Measurements from ENCODE around the gene NATD1.
A peak's percentile ranks its signal among the peaks of the same experiment; 100 is the strongest.

Gene NATD1

DNA sequence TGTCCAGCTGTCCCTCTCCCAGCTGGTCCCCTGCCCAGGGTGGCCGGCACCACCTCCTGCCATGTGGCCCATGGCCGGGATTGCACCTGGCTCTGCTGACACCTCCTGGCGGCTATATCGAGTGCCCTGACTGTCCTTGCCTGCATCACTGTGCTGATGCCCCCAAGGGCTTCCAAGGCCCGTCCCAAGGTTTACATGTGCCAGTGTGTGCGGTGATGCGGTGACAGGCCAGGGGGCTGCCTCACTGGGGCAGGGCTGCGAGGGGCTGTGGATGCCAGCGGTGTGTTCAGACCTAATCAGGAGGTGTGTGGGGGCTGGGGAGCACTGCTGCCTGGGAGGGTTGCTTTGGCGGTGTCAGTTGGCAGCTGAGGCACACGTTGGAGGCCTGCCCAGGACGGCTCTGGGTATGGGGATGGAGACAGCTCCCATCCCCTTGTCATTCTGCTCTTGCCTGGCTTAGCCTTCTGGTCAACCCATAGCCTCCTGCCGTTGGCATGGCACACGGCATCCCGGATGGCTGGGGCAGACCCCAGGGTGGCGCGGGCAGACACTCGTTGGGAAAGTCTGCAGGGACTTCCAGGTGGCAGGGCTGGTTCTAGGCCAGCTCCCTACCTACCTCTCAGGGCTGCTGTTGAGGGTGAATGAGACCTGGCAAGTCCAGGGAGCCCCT is 36.8 kb upstream of the NATD1 start:
- no peak for DNase-seq (ENCODE audit: low spot score)

DNA sequence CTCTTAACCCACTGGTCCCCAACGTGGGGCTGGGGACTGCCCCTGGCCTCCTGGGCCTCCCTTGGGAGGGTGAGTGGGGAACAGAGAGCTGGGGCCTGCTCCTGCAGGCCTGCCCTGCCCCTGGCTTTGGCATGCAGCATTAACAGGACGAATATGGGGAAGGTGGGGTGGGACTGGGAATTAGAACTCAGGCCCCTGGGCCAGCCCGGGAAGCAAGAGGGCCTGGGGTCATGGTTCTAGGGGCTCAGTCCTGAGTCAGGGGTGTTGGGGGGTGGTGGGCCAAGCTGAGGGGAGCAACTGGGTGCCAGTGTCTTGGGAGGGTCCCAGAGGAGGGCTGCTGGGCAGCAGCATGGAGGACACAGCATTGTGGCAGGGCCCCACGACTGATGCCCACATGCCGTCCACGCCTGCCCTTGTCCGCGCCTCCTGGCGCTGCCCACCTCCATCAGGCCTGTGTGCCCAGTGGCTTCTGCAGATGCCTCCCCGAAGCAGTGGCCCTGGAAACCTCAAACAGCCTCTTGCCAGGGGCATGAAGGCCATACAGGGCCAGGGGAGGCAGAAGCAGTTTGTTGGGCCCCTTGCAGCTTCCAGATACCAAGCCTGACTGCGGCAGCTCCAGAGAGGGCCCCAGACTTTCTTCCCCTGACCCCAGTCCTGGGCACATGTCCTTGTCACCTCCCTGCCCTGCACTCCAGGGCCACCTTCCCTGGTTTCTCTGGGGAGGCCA is 36.1 kb upstream of the NATD1 start:
- no peak for DNase-seq (ENCODE audit: low spot score)

DNA sequence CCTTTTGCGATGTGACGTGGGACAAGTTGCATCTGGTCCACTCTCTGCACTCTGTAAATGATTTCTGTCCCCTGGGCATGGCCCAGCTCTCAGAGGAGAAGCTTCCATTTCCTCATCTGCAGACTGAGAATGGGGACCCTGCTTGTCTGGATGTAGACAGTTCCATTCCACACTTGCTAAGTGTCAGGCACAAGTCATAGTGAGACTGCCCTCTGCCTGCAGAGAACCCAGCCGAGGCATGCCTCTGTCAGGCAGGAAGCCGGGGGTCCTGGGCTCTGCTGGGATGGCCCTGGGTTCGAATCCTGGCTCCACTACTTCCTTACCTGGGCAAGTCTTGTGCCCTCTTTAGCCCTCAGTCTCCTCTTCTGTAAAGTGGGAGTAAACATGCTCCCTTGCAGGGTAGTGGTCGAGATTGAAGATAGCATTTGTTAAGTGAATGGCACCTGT is 35.4 kb upstream of the NATD1 start:
- DNase-seq (ENCODE audit: low spot score), result no peak

DNA sequence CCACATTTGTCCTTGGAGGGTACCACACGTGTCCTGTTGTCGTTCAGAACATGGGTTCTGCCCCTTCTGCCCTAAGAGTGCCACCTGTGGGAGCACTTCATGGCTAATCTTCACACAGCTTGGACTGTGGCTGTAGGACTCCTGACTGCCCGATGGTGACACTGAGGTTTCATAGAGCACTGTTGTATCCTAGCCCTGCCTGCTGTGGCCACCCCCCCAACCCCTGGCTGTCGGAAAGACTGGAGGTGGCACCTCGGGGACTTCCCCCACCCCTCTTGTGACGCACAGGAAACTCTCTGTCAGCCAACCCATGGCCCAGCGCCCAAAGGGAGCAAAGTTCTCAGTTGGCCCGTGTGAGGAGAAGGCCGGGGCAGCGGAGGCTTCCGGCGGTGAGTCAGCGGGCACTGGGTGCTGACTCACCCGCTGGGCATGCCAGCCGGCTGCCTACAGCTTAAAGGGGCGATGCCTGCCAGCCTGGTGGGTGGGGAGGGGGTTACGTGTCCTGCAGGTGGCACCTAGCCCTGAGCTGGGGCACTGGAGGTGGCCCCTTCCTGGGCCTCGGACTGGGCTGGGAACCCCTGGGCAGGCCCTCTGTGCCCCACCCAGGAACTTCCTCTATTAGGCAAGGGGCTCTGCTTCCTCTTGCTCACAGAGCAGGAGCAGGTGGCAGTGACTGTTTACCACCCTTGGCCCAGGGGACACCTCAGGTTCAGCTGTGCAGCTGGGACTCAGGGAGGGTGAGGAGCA is 34.7 kb upstream of the NATD1 start:
- DNase-seq (ENCODE audit: low spot score), result peak; percentile 97

DNA sequence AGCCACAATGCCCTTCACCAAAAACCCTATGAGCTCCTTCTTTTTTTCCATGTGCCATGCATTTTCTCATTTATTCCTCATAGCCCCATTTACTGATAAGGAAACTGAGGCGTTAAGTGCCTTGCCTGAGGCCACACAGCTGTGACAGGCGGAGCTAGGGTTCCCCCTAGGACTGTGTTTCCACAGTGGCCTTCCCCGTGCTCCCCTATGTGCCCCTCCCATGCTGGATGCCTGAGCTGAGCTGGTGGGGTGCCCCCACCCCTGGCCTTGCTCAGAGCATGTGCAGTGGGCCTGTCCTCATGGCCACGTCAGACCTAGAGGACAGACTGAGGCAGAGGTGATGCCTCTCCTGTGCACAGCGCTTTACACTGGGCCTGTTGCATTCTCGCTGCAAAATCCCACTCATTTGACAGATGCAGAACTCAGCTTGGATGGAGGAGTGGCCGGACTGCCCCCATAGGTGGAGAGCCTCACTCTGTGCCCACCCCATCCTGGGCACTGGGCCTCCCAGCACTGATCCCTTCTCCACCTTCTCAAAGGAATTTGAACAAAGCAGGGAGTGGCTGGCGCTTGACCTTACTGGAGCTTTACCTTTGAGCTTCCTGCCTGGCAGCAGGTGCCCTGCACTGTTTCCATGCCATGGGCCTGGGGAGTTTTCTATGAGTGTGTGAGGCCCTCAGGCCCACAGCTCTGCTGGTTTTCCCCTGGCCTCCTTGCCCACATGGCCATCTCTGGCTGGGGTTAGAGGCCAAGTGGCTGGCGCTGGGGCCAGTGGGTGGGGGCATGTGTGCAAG is 33.9 kb upstream of the NATD1 start:
- DNase-seq (ENCODE audit: low spot score), result peak; percentile 68

DNA sequence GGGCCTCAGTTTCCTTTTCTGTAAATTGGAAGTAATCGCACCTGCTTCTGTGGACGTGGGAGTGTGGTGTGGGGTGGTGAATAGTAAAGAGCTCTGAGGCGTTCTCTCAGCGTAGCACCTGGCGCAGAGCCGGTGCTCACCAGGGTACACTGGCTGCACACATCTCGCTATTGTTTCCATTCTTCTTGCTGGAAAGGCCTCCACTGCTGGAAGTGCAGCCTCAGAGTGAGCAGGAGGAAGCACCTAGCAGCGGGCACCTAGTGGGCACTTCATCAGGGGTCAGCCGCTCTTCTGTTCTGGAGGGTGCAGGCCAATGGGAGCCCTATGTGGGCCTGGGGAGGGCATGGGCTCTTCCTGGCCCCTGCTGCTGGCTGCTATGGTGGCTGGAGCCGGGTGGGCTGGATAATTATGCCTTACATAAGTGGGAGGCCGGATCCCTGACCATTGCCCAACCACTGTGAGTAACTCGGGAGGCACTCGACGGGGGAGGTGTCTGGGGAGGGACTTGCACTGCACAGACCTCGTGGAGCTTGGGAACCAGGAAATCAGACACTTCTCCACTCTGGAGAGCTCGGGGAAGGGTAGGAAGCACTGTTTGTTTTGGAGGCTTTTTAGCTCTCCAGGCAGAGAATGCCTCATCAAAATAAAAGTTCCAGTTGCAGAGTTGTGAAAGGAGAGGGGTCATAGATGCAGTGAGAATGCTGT is 33.0 kb upstream of the NATD1 start:
- DNase-seq (ENCODE audit: low spot score), result peak; percentile 88

DNA sequence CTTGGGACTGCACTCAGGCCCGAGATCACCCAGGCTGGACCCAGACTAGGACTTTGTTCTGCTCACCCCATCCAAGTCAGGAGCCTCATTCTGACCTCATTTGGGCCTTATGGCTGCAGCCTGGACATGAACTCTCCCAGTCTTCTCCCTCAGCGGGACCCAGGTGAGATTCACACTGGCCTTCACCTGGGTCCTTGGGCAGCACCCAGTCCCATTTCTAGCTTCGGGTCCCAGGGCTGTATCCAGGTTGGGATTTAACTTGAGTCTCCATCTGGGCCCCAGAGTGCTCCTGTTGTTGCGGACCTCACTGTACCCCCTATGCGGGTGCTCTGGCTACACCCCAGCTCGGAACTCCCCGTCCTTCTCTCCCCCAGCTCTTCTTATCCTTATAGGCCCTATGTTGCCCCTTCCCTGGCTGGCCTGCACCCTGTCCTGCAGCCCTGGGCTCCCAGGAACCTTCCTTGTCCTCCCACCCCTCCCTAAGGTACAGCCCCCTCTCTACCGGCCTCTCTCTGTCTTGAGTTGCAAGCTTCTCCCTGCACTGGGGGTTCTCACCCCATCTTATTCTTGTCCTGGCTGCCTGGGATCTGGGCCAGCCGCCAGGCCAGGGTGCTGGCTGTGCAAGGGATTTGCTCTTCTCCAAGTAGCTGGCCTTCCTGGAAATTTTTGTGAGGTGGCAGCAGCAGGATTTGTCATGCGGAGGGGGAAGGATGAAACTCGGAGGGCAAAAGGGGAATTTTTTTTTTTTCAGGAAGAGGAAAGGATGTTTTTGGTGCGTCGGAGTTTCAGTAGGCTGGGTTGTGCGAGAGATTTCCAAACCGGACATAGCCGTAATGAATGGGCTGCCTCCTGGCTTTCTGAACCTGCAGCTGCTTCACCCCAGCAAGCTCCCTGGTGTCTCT is 32.2 kb upstream of the NATD1 start:
- DNase-seq (ENCODE audit: low spot score), result no peak

DNA sequence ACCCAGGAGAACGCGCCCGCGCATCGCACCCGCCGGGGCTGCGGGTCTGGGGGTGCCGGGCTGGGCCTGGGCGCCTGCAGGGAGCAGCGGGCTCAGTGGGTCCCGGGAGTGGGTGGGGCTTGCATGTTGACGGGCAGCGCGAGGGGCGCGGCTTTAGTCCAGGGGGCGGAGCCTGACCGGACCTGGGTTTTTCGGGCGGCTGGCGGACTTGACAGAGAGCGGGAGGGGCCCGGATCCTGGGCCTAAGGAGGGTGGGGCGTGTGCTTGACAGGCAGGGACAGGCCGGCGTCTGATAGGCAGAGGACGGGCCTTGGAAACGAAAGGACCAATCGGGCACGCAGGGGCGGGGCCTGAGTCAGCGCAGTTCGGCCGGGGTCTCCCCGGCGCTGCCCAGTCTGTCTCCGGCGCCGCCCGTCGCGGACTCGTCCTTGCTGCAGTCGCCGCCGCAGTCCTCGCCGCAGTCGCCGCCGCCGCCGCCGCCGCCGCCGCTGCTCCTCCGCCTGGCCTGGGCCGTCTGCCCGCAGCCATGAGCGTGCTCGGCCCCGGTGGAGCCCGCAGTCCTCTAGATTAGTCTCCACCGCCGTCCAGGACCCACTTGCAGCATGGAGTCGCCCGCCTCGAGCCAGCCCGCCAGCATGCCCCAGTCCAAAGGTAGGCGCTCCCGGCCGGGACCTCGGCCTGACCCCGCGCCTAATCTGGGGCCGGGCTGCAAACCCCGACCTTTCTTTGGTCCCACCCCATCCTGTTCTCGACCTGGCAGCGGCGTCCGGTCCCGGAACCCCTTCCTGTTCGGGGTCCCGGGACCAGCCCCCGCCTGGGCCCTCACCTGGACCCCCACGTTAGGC is 31.3 kb upstream of the NATD1 start, which contains the start of gene MAP2K3:
Gene MAP2K3 (plus strand): TSS at position 393 of the 845 bp plus-strand sequence. CDS start 210 bp downstream, at position 603.
- peak; percentile 98 for DNase-seq (ENCODE audit: low spot score)

DNA sequence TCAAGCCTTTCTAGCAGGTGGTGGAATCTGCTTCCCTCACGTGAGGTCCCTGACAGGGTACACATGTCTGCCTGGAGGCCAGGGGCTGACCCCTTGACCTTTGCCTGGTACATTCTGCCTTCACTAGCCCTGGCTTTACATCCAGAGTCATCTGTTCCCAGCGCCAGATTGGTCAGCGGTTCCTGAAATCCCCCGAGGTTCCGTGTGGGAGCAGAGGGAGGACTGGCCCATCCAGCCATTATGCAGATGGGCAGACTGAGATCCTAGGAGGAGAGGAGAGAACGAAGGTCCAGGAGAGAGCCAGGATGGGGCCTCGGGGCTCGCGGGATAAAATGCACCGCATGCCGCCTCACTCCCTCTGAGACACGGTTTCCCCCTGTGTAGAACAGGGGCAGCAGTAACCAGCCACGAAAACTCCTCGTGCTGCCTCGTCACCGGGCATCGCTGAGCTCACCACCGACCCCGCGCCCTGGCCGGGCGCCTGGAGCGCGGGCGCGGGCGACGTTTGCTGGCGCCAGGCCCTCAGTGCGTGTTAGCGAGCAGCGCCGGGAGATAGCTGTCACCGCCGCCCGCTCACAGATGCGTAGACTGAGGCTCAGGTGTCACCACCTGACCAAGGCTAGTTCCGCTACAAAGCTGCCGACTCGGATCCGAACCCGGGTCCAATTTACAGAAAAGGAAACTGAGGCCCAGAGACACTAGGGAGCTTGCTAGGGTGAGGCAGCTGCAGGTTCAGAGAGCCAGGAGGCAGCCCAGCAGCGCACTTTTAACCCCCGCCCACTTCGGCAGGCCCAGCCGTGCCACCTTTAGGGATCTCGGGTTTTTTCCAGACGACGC is 30.5 kb upstream of the NATD1 start:
- no peak for DNase-seq (ENCODE audit: low spot score)

DNA sequence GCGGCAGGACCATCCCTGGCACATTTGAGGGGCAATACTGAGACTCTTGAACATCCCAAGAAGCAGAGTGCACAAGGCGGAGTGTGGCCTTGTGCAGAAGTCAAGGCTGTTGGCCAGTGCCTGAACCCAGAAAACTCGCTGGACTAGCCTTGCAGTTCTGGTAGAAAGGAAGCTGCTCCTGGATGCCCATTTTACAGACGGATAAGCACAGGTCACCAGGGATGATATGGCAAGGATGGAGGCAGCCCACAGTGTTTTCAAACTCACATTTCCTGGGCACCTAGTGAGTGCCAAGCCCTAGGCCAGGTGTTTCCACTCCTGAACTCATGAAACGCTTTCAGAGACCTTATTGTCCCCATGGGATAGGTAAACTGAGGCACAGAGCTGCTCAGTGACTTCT is 29.6 kb upstream of the NATD1 start:
- DNase-seq (ENCODE audit: low spot score), result no peak

DNA sequence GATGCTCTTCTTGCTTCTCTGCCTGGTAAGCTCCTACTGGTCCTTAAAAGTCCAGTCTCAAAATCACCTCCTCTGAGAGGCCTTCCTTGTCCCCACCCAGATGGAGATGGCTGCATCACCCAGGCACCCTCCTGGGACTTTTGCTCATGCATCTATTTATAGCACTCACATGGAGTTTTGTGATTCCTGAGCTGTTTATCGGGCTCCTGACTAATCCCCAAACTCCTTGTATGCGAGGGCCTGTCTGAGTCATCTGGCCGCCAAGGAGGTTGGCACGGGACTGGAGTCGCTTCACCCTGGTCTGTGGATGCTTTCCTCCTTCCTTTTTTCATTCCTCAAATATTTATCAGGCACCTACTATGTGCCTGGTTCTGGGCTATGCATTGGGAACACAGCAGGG is 29.0 kb upstream of the NATD1 start:
- DNase-seq (ENCODE audit: low spot score), result peak; percentile 68

DNA sequence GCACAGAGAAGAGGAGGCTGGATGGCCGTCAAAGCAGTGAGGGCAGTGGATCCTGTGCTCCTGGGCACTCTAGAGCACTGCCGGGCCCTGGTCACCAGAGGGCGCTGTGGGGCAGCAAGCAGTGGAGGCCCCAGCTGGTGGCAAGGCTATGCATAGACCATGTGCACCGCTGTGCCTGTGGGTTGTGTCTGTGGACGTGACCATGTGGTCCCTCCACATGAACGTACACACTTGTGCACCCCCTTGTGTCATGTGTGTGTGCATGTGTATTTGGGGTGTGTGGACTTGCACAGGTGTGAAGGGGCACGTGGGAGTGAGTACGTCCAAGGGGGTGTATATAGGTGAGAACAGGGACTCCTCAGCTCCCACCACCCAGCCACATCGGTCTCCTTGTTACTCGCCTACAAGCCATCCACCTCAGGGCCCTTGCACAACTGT is 26.9 kb upstream of the NATD1 start:
- peak; percentile 78 for DNase-seq (ENCODE audit: low spot score)

DNA sequence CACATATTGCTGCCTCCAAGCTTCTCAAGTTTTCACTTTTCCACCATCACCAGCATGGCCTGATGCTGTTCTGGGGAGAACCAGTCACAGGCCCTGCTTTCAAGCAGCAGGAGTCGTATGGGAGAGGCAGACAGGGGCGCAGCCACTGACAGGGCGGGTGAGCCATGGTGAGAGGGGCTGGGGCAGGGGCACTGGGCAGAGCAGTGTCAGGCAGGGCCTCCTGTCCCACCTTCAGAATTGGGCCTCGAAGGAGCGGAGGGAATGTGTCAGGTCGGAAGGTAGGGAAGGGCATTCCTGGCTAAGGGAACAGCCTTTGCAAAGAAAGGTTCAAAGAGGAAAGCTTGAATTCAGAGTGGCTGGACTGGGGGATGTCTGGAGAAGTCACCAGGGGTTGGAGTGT is 26.4 kb upstream of the NATD1 start:
- DNase-seq (ENCODE audit: low spot score), result no peak

DNA sequence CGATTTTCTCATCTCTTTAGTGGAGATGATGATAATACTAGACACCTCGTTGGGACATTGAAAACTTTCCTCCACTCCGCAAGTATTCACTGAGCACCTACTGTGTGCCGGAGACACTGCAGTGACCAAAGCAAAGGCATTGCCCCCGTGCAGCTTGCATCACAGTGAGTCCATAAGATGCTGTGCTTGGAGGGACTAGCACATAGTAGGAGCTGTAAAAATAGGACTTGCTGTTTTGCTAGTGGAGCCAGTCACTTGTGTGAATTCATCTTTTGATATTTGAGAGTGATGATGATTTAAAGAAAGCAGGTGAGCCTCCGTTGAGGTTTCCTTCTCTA is 26.0 kb upstream of the NATD1 start:
- DNase-seq (ENCODE audit: low spot score), result no peak

DNA sequence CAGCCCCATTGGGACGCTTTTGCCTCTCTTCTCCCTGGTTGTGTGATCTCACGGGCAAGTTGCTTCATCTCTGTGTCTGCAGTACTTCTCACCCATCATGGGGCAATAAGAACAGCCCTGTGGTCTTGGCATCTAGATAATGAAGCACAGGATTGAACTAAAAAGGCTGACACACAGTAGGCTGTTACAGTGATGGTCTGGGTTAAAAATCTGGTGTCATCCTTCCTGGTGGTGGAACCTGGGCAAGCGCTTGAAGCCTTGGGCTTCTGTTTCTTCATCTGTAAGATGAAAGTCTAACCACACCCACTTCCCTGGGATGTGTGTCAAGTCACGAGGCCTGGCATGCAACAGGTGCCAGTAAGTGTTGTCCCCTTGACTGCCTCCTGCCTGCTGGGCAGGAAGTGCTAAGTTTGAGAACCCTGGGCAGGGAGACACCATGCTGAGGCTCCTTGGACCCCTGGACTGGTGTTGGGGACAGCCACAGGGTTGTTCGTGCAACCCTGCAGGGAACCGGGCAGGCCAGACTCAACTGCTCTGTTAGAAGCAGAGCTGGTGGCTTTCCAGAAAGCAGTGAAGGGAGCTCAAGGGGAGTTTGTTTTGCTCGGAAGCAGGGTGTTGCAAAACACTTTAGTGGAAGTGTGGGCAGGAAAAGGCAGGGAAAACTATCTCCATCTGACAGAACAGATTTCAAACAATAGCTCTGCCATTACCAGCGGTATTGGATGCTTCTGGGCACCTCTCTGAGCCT is 25.4 kb upstream of the NATD1 start:
- DNase-seq (ENCODE audit: low spot score), result peak; percentile 36

DNA sequence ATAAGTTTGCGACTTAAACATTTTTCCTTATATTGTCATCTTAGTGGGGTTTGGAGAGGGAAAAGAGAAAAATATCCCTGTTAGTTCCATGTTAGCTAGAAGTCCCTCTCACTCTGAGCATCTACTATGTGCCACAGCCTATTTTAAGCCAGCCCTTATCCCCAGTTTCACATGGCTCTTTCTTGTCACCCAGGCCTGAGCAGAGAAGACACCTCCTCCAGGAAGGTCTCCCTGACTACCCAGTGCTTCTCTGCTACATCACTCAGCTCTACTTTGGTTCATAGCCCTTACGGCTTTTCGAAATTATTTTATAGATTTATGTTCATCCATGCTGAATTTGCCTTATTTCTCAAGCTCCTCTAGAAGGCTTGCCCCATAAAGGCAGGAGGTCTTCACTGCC is 24.1 kb upstream of the NATD1 start:
- DNase-seq (ENCODE audit: low spot score), result no peak

DNA sequence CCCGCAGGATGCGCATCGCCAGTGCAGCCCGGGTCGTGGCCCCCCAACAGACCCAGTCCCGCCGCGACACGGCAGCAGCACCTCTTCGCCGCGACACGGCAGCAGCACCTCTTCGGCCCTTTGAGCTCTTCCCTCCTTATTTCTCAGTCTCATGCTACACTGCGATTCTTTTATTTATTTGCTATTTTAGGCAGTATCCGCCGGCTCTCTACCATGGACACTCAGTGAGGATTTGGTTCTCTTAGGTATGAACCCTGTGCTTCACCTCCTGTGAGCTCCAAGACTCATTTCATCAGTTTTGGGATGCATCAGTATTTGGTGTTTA is 23.0 kb upstream of the NATD1 start:
- DNase-seq (ENCODE audit: low spot score), result no peak
